Neural progenitor cell (in vitro differentiated cells): ENCODE results near the gene TUB.

Experiments used
- CTCF ChIP-seq: fragments of 200-600 bp; sonication (generic); IDR thresholded peaks from 2 replicates; pipeline ENCODE4 v1.5.1; 2017; ENCODE audit warnings: antibody characterized with exemption, mild to moderate bottlenecking
- EZH2 ChIP-seq: fragments of 200-600 bp; sonication (generic); IDR thresholded peaks from 2 replicates; pipeline ENCODE4 v1.6.1; 2017; ENCODE audit warnings: antibody characterized with exemption, mild to moderate bottlenecking, moderate library complexity
- EZH2phosphoT487 ChIP-seq: fragments of 200-600 bp; sonication (generic); IDR thresholded peaks from 2 replicates; pipeline ENCODE4 v1.6.1; 2017; ENCODE audit warnings: antibody characterized with exemption

GRCh38 chr11:8071616-8072581 lies 9.1 kb upstream of the TUB start:
- TF ChIP-seq CTCF (no peak), EZH2 (no peak), EZH2phosphoT487 (no peak)
